DOHH2 (cell line): ENCODE results near the gene ISL2.
"Not testable (repeated sequence)": the region's sequence is repeated elsewhere in the genome, so short reads cannot be mapped to it uniquely, and the experiment has no call there.

Experiments
- H3F3A ChIP-seq: fragments of 200-600 bp; sonication (generic), shearing (Covaris generic); 2 replicates; pipeline ENCODE4 v1.6.0; 2016; ENCODE audit warnings: antibody characterized with exemption, mild to moderate bottlenecking; ENCODE audit not compliant: control insufficient read depth, insufficient read depth
- H3K27ac ChIP-seq: fragments of 200-600 bp; sonication (generic); 2 replicates; pipeline ENCODE4 v1.5.1; 2014; ENCODE audit warnings: low read depth, mild to moderate bottlenecking, low read length, moderate library complexity
- H3K27me3 ChIP-seq: fragments of 200-600 bp; sonication (generic); 2 replicates; pipeline ENCODE4 v1.6.1; 2014; ENCODE audit warnings: mild to moderate bottlenecking, low read length, mixed read lengths; ENCODE audit not compliant: control insufficient read depth
- H3K36me3 ChIP-seq: fragments of 200-600 bp; sonication (generic); 2 replicates; pipeline ENCODE4 v1.6.1; 2014; ENCODE audit warnings: mild to moderate bottlenecking, low read length, moderate library complexity, mixed read lengths; ENCODE audit not compliant: control insufficient read depth
- H3K4me1 ChIP-seq: fragments of 200-600 bp; sonication (generic); 2 replicates; pipeline ENCODE4 v1.6.1; 2014; ENCODE audit warnings: mild to moderate bottlenecking, low read length, mixed read lengths; ENCODE audit not compliant: control insufficient read depth
- H3K4me2 ChIP-seq: fragments of 200-600 bp; sonication (generic); 2 replicates; pipeline ENCODE4 v1.6.0; 2014; ENCODE audit warnings: mild to moderate bottlenecking, low read length, moderate library complexity
- H3K4me3 ChIP-seq: fragments of 200-600 bp; sonication (generic); 2 replicates; pipeline ENCODE4 v1.5.1; 2014; ENCODE audit warnings: mild to moderate bottlenecking, low read length, mixed read lengths
- H3K79me2 ChIP-seq: fragments of 200-600 bp; sonication (generic); 2 replicates; pipeline ENCODE4 v1.6.1; 2014; ENCODE audit warnings: mild to moderate bottlenecking, low read length, mixed read lengths; ENCODE audit not compliant: control insufficient read depth
- H3K9me2 ChIP-seq: fragments of 200-600 bp; sonication (generic); replicated peaks from 2 replicates; pipeline ENCODE4 v1.6.1; 2014; ENCODE audit warnings: mild to moderate bottlenecking, low read length, mixed read lengths; ENCODE audit not compliant: control insufficient read depth
- H3K9me3 ChIP-seq: fragments of 200-600 bp; sonication (generic); 2 replicates; pipeline ENCODE4 v1.6.1; 2014; ENCODE audit warnings: antibody characterized with exemption, low read length, mixed read lengths; ENCODE audit not compliant: control insufficient read depth, insufficient read depth
- H4K20me1 ChIP-seq: fragments of 200-600 bp; sonication (generic); 2 replicates; pipeline ENCODE4 v1.6.0; 2014; ENCODE audit warnings: low read depth, mild to moderate bottlenecking, antibody characterized with exemption, low read length, moderate library complexity; ENCODE audit not compliant: control insufficient read depth, insufficient read depth
- EZH2phosphoT487 ChIP-seq: fragments of 200-600 bp; sonication (generic); IDR thresholded peaks from 2 replicates; pipeline ENCODE4 v1.6.1; 2017; ENCODE audit warnings: borderline replicate concordance, mild to moderate bottlenecking, antibody characterized with exemption, low read length, moderate library complexity, mixed read lengths
- TF ChIP-seq, protein P1 (sequence below): fragments of 200-600 bp; sonication (generic); IDR thresholded peaks from one replicate; pipeline ENCODE4 v1.5.1; 2014; ENCODE audit warnings: antibody characterized with exemption, mild to moderate bottlenecking, low read depth, low read length; ENCODE audit not compliant: poor library complexity, severe bottlenecking

Gene ISL2

DNA sequence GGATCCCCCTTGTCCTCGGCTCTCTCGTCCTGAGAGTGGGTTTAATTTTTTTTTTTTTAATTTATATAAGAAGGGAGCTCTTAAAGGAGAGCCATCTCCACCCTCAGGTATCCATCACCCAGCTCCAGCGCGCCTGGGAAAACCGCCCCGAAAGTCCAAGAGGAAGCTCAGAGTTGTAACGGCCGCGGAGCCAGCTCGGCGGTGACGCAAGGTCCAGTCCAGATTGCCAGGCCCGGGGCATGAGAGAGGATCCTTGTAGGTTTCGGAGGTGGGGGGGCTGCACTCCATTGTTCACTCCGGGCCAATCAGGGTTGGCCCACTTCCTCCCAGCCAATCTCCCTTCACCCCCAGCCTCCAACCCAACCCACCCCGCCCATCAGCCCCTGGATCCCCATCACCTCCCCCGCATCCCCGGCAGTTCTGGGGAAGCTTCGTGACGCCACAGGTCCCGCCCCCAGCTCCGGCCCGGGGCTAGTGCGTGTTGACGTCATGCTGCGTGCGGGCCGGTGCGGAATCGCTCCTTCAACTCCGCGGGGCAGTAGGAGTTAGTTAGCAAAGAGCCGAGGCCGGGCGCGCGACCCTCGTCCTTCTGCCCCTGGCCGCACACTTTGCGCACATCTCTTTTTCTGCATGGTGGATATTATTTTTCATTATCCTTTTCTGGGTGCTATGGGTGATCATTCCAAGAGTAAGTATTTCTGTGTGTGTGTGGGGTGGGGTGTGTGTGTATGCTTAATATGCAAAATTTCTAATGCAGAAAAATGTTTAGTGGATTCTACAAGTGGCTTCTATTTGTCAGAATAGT lies at the start of gene ISL2:
ISL2 (plus strand) TSS at position 520 of the 805 bp plus-strand sequence; CDS start at position 631, 111 bp downstream.
- Histone ChIP-seq H3K9me3 (no peaks in the 10 kb centered on the region), H3K4me2 (peak within 1 kb of the TSS; percentile 72), H4K20me1 (peaks cover 8% of the 10 kb centered on the region; the same call in 1 of the 2 replicates), H3K4me1 (peaks cover 42% of the 10 kb centered on the region), H3K9me2 (no peaks in the 10 kb centered on the region), H3K79me2 (peaks cover 39% of the 10 kb centered on the region), H3K27ac (peak within 1 kb of the TSS; percentile 69), H3F3A (peaks cover 10% of the 10 kb centered on the region), H3K27me3 (peaks cover 7% of the 10 kb centered on the region), H3K36me3 (peaks cover 14% of the 10 kb centered on the region), H3K4me3 (peak within 1 kb of the TSS; percentile 90)
- no peak for TF ChIP-seq EZH2phosphoT487
- TF ChIP-seq, protein P1, sequence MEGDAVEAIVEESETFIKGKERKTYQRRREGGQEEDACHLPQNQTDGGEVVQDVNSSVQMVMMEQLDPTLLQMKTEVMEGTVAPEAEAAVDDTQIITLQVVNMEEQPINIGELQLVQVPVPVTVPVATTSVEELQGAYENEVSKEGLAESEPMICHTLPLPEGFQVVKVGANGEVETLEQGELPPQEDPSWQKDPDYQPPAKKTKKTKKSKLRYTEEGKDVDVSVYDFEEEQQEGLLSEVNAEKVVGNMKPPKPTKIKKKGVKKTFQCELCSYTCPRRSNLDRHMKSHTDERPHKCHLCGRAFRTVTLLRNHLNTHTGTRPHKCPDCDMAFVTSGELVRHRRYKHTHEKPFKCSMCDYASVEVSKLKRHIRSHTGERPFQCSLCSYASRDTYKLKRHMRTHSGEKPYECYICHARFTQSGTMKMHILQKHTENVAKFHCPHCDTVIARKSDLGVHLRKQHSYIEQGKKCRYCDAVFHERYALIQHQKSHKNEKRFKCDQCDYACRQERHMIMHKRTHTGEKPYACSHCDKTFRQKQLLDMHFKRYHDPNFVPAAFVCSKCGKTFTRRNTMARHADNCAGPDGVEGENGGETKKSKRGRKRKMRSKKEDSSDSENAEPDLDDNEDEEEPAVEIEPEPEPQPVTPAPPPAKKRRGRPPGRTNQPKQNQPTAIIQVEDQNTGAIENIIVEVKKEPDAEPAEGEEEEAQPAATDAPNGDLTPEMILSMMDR = no peak

DNA sequence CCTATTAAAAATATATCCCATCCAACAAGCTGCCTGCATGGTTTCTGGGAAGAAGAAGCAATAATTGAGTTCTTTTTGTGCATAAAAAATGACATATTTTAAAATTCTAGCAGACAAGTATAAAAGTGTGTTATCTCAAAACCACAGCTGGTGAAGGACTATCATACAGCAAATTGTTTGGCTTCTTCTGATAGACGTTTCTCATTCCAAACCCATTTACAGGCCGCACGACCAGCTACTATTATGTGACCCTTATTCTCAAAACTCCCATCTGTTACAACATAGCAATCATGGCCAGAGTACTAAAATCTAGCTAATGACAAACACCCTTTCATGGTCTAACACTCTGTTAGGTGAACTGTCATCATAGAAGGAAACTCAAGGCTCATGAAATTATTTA lies 47.0 kb upstream of the ISL2 start:
- Histone ChIP-seq H3F3A (0 out of 2 replicates have a peak, but pooled peaks cover 2% of the 10 kb centered on the region), H3K79me2 (peaks cover 40% of the 10 kb centered on the region), H3K27me3 (no peaks in the 10 kb centered on the region), H3K4me1 (no peaks in the 10 kb centered on the region), H4K20me1 (no peaks in the 10 kb centered on the region), H3K27ac (no peak overlapping the region), H3K9me2 (no peaks in the 10 kb centered on the region), H3K4me3 (no peak overlapping the region), H3K4me2 (no peak overlapping the region), H3K36me3 (peaks cover 39% of the 10 kb centered on the region), H3K9me3 (no peaks in the 10 kb centered on the region)
- TF ChIP-seq EZH2phosphoT487 = no peak
- TF ChIP-seq, protein P1 = no peak

DNA sequence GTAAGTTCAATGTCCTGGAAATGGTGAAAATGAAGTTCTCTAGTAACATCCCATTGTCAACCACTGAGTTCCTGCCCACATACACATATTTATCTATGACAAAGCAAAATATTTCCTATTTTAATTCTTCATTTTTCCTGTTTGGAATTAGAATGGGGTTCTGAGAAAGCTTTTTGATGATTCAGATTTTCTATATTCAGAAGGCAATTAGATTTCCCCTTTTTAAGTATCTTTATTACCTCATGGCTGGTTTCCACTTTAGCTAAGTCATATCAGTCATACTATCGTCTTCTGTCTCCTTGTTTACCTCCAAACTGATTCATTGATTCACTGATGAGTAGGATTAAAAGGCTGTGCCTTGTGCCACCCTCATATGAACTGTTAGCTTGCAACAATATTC lies 43.2 kb upstream of the ISL2 start:
- Histone ChIP-seq H3K27ac (no peak overlapping the region), H3K4me1 (no peaks in the 10 kb centered on the region), H3K4me3 (no peak overlapping the region), H3K9me3 (no peaks in the 10 kb centered on the region), H3K9me2 (no peaks in the 10 kb centered on the region), H3K27me3 (no peaks in the 10 kb centered on the region), H3F3A (peaks cover 2% of the 10 kb centered on the region; the same call in 1 of the 2 replicates), H3K4me2 (no peak overlapping the region), H3K36me3 (peaks cover 14% of the 10 kb centered on the region), H3K79me2 (peaks cover 73% of the 10 kb centered on the region), H4K20me1 (peaks cover 8% of the 10 kb centered on the region; the same call in 1 of the 2 replicates)
- TF ChIP-seq EZH2phosphoT487 = no peak
- TF ChIP-seq, protein P1 = no peak

DNA sequence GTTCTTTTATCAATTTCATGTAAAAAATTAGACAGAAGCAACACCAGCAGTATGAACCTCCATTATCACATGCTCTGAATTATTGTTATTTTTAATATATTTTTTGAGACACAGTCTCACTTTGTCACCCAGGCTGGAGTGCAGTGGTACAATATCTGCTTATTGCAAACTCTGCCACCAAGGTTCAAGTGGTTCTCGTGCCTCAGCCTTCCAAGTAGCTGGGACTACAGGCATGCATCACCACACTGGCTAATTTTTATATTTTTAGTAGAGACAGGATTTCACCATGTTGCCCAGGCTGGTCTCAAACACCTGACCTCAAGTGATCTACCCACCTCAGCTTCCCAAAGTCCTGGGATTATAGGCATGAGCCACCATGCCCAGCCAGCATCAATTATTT lies 42.1 kb upstream of the ISL2 start:
- H3K4me3 ChIP-seq, H3F3A ChIP-seq, H3K4me2 ChIP-seq, H3K27ac ChIP-seq, H3K4me1 ChIP-seq, H3K27me3 ChIP-seq, H3K9me3 ChIP-seq, H3K9me2 ChIP-seq: not testable (repeated sequence)
- Histone ChIP-seq H3K36me3 (peaks cover 14% of the 10 kb centered on the region), H4K20me1 (peaks cover 14% of the 10 kb centered on the region), H3K79me2 (peaks cover 82% of the 10 kb centered on the region)
